Adrenal gland (tissue), 12 donors: ENCODE measurements around the gene LDB3. TPM values are rescaled to one million over a fixed set of nuclear protein-coding genes. Genes with fewer than 3 reads are reported as not detected.

Experiments used
- DNase-seq, 7 donors: peaks; one replicate each; pipeline ENCODE4 v3.0.0-alpha.2; 2019 to 2020
- H3K27ac ChIP-seq, 5 donors: fragments of 200-600 bp; sonication (generic) in 4 of 5; 1 replicate in 3 of 5; 2 replicates in 2 of 5; pipeline versions ENCODE4 v1.5.1 to v1.8.0; 2016 to 2020; ENCODE audit warnings: mild to moderate bottlenecking in 1 of 5
- H3K27me3 ChIP-seq: fragments of 200-600 bp; 2 replicates; pipeline ENCODE4 v1.8.0; 2021
- H3K36me3 ChIP-seq, 2 donors: fragments of 200-600 bp; replicated peaks in 1 of 2; 1 replicate in 1 of 2; 2 replicates in 1 of 2; pipeline versions ENCODE4 v1.5.1 to v1.8.0; 2018 to 2022
- H3K4me1 ChIP-seq, 2 donors: fragments of 200-600 bp; replicated peaks in 1 of 2; 1 replicate in 1 of 2; 2 replicates in 1 of 2; pipeline versions ENCODE4 v1.5.1 to v1.8.0; 2018 to 2021
- H3K4me3 ChIP-seq, 4 donors: fragments of 200-600 bp; sonication (generic) in 3 of 4; one replicate each; pipeline ENCODE4 v1.5.1; 2016 to 2018
- H3K9me3 ChIP-seq, 3 donors: fragments of 200-600 bp; sonication (generic) in 1 of 3; replicated peaks in 1 of 3; 1 replicate in 2 of 3; 2 replicates in 1 of 3; pipeline versions ENCODE4 v1.5.1 to v1.8.0; 2016 to 2021
- CTCF ChIP-seq, 6 experiments: fragments of 450-650 bp in 4 of 6; fragments of 200-600 bp in 2 of 6; sonication (generic) in 1 of 6; IDR thresholded peaks; 1 replicate in 5 of 6; 2 replicates in 1 of 6; pipeline versions ENCODE4 v1.5.1 to v1.8.0; 2016 to 2021; ENCODE audit warnings: antibody characterized with exemption in 6 of 6, mild to moderate bottlenecking in 2 of 6, moderate library complexity in 1 of 6
- POLR2A ChIP-seq, 2 donors: fragments of 450-650 bp; IDR thresholded peaks; one replicate each; pipeline ENCODE4 v1.6.1; 2017; ENCODE audit warnings: antibody characterized with exemption in 2 of 2, mild to moderate bottlenecking in 2 of 2, moderate library complexity in 1 of 2
- WGBS, 4 donors: extraction: QIAGEN DNeasy Blood & Tissue Kit in 2 of 4; methylation state at CpG; one replicate each; pipeline versions ENCODE4 v1.1.5 to v1.1.7; 2013 to 2017; 5-methylcytosine and 5-hydroxymethylcytosine counted together
- intact Hi-C, 2 donors: fragments of 100-400 bp; cut with DNase I; formaldehyde crosslinking; loops; one replicate each; pipeline versions ENCODE4 v1.14.1 to v1.15.0; 2022 to 2023
- polyA plus RNA-seq, 3 donors: library from polyadenylated mRNA; stranded (reverse); fragments of 200-250 nt in 2 of 3; fragments of 350-450 nt in 1 of 3; fragmentation: Illumina TruSeq in 1 of 3; extraction: RNeasy Lipid Tissue Mini Kit (QIAGEN cat#74804) in 1 of 3; gene quantifications; one replicate each; pipeline ENCODE4 v1.2.3, GENCODE V29; 2013 to 2014
- total RNA-seq, 9 donors: library from RNA; depleted of rRNA in 4 of 9; stranded (reverse); fragments of >200 nt in 4 of 9; fragments of 120-200 nt in 1 of 9; fragmentation: NEBNext Ultra II Directional in 1 of 9; extraction: Animal tissue kit (Norgen Biotek cat#: 25700) in 1 of 9; gene quantifications; one replicate each; pipeline versions ENCODE4 v1.1.0 to v1.2.4, GENCODE V29; 2013 to 2023
- donor health status: healthy with polysubstance abuse.
- donor health status: Bipolar disorder and iron deficiency.
- donor health status: DM: yes; HTN: yes; CAD: no.
- donor health status: DM: no; HTN: no; CAD: no.
- donor health status: DM: no; HTN: no; CAD: no.
- donor health status: DM: yes; HTN: yes; CAD: no.

The LDB3 gene
- total and polyA plus RNA-seq, 12 donors = 0.14 to 2.7 (median 0.36) TPM

GRCh38 chr10:86775056-86775869 lies 107.0 kb downstream of the LDB3 start:
- no peaks in the 10 kb centered on the region for H3K9me3 ChIP-seq
- H3K4me1 ChIP-seq = peaks cover 11 to 20% of the 10 kb centered on the region in 2 donors
- no peaks in the 10 kb centered on the region for H3K36me3 ChIP-seq
- no peak for DNase-seq
- WGBS, 4 donors = 42 to 51% (median 44%) methylated on average over 6 of the region's 6 CpGs
- H3K27ac ChIP-seq = peak overlapping the region in 2 of 5 donors; percentile 6 to 30
- TF ChIP-seq CTCF (IDR thresholded peaks at IDR 0.05) (no peak), POLR2A (IDR thresholded peaks at IDR 0.05) (no peak)
- intact Hi-C loops = no loop called here
- H3K4me3 ChIP-seq = no peak overlapping the region
- no peaks in the 10 kb centered on the region for H3K27me3 ChIP-seq

DNA sequence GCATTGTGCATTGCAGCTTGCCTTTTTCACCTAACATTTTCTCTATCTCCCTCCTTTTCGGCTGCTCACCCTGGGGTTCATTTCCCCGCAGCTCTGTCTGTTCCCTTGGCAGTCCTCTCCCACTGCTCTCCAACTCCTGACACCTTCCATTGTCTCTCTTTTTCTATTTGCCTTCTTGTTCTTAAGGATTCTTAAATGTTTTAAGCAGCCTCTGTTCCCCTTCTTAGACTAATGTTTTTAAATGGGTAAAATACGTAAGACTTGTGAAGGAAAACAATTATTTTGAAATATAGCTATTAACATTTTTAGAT lies 107.5 kb downstream of the LDB3 start:
- Histone ChIP-seq H3K27ac (no peak overlapping the region), H3K27me3 (no peaks in the 10 kb centered on the region), H3K36me3 (no peaks in the 10 kb centered on the region), H3K4me1 (peaks cover 11 to 20% of the 10 kb centered on the region in 2 donors), H3K4me3 (no peak overlapping the region), H3K9me3 (no peaks in the 10 kb centered on the region)
- DNase-seq = no peak
- intact Hi-C loops = no loop called here
- TF ChIP-seq POLR2A (IDR thresholded peaks at IDR 0.05) (no peak), CTCF (IDR thresholded peaks at IDR 0.05) (no peak)
- WGBS, 4 donors = 84 to 91% (median 88%) methylated on average over 3 of the region's 3 CpGs

- TF ChIP-seq CTCF (IDR thresholded peaks at IDR 0.05) (no peak), POLR2A (IDR thresholded peaks at IDR 0.05) (no peak)
- DNase-seq = no peak
- no peak overlapping the region for H3K27ac ChIP-seq
- H3K9me3 ChIP-seq = no peaks in the 10 kb centered on the region
- H3K4me1 ChIP-seq = peaks cover 11 to 32% of the 10 kb centered on the region in 2 donors
- intact Hi-C loops = no loop called here
- no peaks in the 10 kb centered on the region for H3K27me3 ChIP-seq
- no peak overlapping the region for H3K4me3 ChIP-seq
- no peaks in the 10 kb centered on the region for H3K36me3 ChIP-seq
- 64 to 81% (median 75%) methylated on average over 5 of the region's 5 CpGs for WGBS, 4 donors
These were observed 111.1 kb downstream of the LDB3 start for GRCh38 chr10:86779220-86780017.

GRCh38 chr10:86782701-86783418 lies 114.5 kb downstream of the LDB3 start:
- DNase-seq = no peak
- H3K4me3 ChIP-seq = no peak overlapping the region
- no peak for TF ChIP-seq POLR2A (IDR thresholded peaks at IDR 0.05)
- no peak for TF ChIP-seq CTCF (IDR thresholded peaks at IDR 0.05)
- 82 to 100% (median 91%) methylated on average over 1 of the region's 1 CpG for WGBS, 4 donors
- H3K4me1 ChIP-seq = peaks cover 0 to 25% of the 10 kb centered on the region in 2 donors
- no peaks in the 10 kb centered on the region for H3K9me3 ChIP-seq
- H3K27me3 ChIP-seq = no peaks in the 10 kb centered on the region
- no peaks in the 10 kb centered on the region for H3K36me3 ChIP-seq
- no peak overlapping the region for H3K27ac ChIP-seq
- intact Hi-C loops = no loop called here
